SK-N-SH (cell line): Measurements from ENCODE around the gene ISX. TPM values are rescaled to one million over a fixed set of nuclear protein-coding genes. Genes with fewer than 3 reads are reported as not detected.

Experiments used
- CTCF ChIA-PET: fragments of 300-600, 350-600 bp; formaldehyde crosslinking; extraction: SDS; loops from one replicate; lab custom pipeline; 2021; lab: Yijun Ruan, JAX
- POLR2A ChIA-PET: fragments of 350-600 bp; sonication (Branson Sonifier 250); formaldehyde crosslinking; extraction: SDS; loops from one replicate; lab custom pipeline; 2020; ENCODE audit warnings: antibody characterized with exemption, inconsistent platforms; lab: Yijun Ruan, JAX
- DNase-seq: peaks from one replicate; pipeline ENCODE4 v3.0.0; 2012
- H2AFZ ChIP-seq: fragments of 200-600 bp; sonication (generic); 2 replicates; pipeline ENCODE4 v1.8.1; 2016; ENCODE audit warnings: antibody characterized with exemption, mild to moderate bottlenecking, low read depth
- H3F3A ChIP-seq: fragments of 200-600 bp; sonication (generic); replicated peaks from 2 replicates; pipeline ENCODE3; 2016; ENCODE audit warnings: antibody characterized with exemption, mild to moderate bottlenecking; ENCODE audit not compliant: insufficient read depth
- H3K27ac ChIP-seq, 2 experiments: fragments of 200-500 bp in 1 of 2; fragments of 200-600 bp in 1 of 2; sonication (Bioruptor generic) in 1 of 2; sonication (generic), shearing (Covaris generic) in 1 of 2; 2 replicates each; pipeline versions ENCODE4 v1.5.1 to v1.6.1; 2014 to 2016; ENCODE audit warnings: low read depth in 2 of 2, inconsistent platforms in 1 of 2, low read length in 1 of 2, mild to moderate bottlenecking in 1 of 2, mixed read lengths in 1 of 2
- H3K27me3 ChIP-seq: fragments of 200-600 bp; sonication (generic), shearing (Covaris generic); 2 replicates; pipeline ENCODE4 v1.6.1; 2016; ENCODE audit warnings: mixed run types; ENCODE audit not compliant: insufficient read depth
- H3K36me3 ChIP-seq, 2 experiments: fragments of 200-500 bp in 1 of 2; fragments of 200-600 bp in 1 of 2; sonication (Bioruptor generic) in 1 of 2; sonication (generic) in 1 of 2; replicated peaks in 1 of 2; 2 replicates each; pipeline versions ENCODE3 to v1.5.1; 2014 to 2016; ENCODE audit warnings: low read length in 1 of 2, mild to moderate bottlenecking in 1 of 2; ENCODE audit not compliant: insufficient read depth in 2 of 2, control insufficient read depth in 1 of 2
- H3K4me1 ChIP-seq, 2 experiments: fragments of 200-500 bp in 1 of 2; fragments of 200-600 bp in 1 of 2; sonication (Bioruptor generic) in 1 of 2; sonication (generic), shearing (Covaris generic) in 1 of 2; 2 replicates each; pipeline versions ENCODE4 v1.5.1 to v1.6.1; 2014 to 2016; ENCODE audit warnings: low read depth in 1 of 2, low read length in 1 of 2, mixed run types in 1 of 2; ENCODE audit not compliant: insufficient read depth in 2 of 2, control insufficient read depth in 1 of 2
- H3K4me2 ChIP-seq: fragments of 200-600 bp; sonication (generic), shearing (Covaris generic); 2 replicates; pipeline ENCODE4 v1.6.1; 2017; ENCODE audit warnings: mixed run types
- H3K4me3 ChIP-seq, 2 experiments: fragments of 200-500 bp in 1 of 2; fragments of 200-600 bp in 1 of 2; sonication (Bioruptor generic) in 1 of 2; sonication (generic), shearing (Covaris generic) in 1 of 2; 2 replicates each; pipeline versions ENCODE4 v1.5.1 to v1.8.1; 2014 to 2016; ENCODE audit warnings: low read depth in 2 of 2, inconsistent platforms in 1 of 2, low read length in 1 of 2, mild to moderate bottlenecking in 1 of 2, mixed read lengths in 1 of 2, moderate library complexity in 1 of 2
- H3K79me2 ChIP-seq: fragments of 200-600 bp; sonication (generic); 2 replicates; pipeline ENCODE4 v1.8.1; 2017; ENCODE audit warnings: mild to moderate bottlenecking; ENCODE audit not compliant: insufficient read depth
- H3K9ac ChIP-seq: fragments of 200-600 bp; sonication (generic); 2 replicates; pipeline ENCODE4 v1.6.1; 2017; ENCODE audit warnings: mixed run types
- H3K9me2 ChIP-seq: fragments of 200-600 bp; sonication (generic); 2 replicates; pipeline ENCODE4 v1.6.1; 2017; ENCODE audit warnings: mixed run types
- H3K9me3 ChIP-seq: fragments of 200-600 bp; sonication (generic); 2 replicates; pipeline ENCODE4 v1.6.1; 2017; ENCODE audit warnings: mixed run types, mild to moderate bottlenecking, moderate library complexity
- H4K20me1 ChIP-seq: fragments of 200-600 bp; sonication (generic); 2 replicates; pipeline ENCODE4 v1.6.1; 2017; ENCODE audit warnings: mild to moderate bottlenecking, mixed run types; ENCODE audit not compliant: insufficient read depth
- CHD2 ChIP-seq: fragments of 150-350 bp; IDR thresholded peaks from 2 replicates; pipeline ENCODE4 v1.6.1; 2018; ENCODE audit warnings: low read length; ENCODE audit not compliant: partially characterized antibody
- ELF1 ChIP-seq: IDR thresholded peaks from 2 replicates; pipeline ENCODE4 v1.4.0; 2012
- FOXM1 ChIP-seq: IDR thresholded peaks from 2 replicates; pipeline ENCODE4 v1.4.0; 2012; ENCODE audit warnings: low read depth, mild to moderate bottlenecking
- GABPA ChIP-seq: IDR thresholded peaks from 2 replicates; pipeline ENCODE4 v1.4.0; 2012; ENCODE audit warnings: low read depth, mild to moderate bottlenecking
- IRF3 ChIP-seq: fragments of 150-350 bp; IDR thresholded peaks from 2 replicates; pipeline ENCODE4 v1.6.1; 2016; ENCODE audit warnings: mild to moderate bottlenecking, low read depth, low read length
- MEF2A ChIP-seq: IDR thresholded peaks from 2 replicates; pipeline ENCODE4 v1.4.0; 2012; ENCODE audit warnings: low read depth, borderline replicate concordance
- NRF1 ChIP-seq: IDR thresholded peaks from 2 replicates; pipeline ENCODE4 v1.6.1; 2012; ENCODE audit warnings: low read depth, mild to moderate bottlenecking, low read length
- POLR2AphosphoS5 ChIP-seq: IDR thresholded peaks from 2 replicates; pipeline ENCODE4 v1.6.1; 2012; ENCODE audit warnings: low read depth, low read length
- RCOR1 ChIP-seq: fragments of 150-350 bp; IDR thresholded peaks from 2 replicates; pipeline ENCODE4 v1.6.1; 2017; ENCODE audit warnings: antibody characterized with exemption, low read length
- REST ChIP-seq: IDR thresholded peaks from 2 replicates; pipeline ENCODE4 v1.6.1; 2012; ENCODE audit warnings: mild to moderate bottlenecking, low read depth, low read length, moderate library complexity
- RFX5 ChIP-seq: IDR thresholded peaks from 2 replicates; pipeline ENCODE4 v1.6.1; 2012; ENCODE audit warnings: mild to moderate bottlenecking, improper control_type of control experiment, low read length
- RXRA ChIP-seq: IDR thresholded peaks from 2 replicates; pipeline ENCODE4 v1.4.0; 2012; ENCODE audit warnings: low read depth, mild to moderate bottlenecking, borderline replicate concordance
- SIN3A ChIP-seq: IDR thresholded peaks from 2 replicates; pipeline ENCODE4 v1.6.1; 2012; ENCODE audit warnings: low read depth, mild to moderate bottlenecking, low read length, moderate library complexity, borderline replicate concordance
- TAF1 ChIP-seq: IDR thresholded peaks from 2 replicates; pipeline ENCODE4 v1.6.1; 2012; ENCODE audit warnings: low read depth, mild to moderate bottlenecking, low read length, moderate library complexity, borderline replicate concordance
- TCF12 ChIP-seq: IDR thresholded peaks from 2 replicates; pipeline ENCODE4 v1.4.0; 2012
- USF1 ChIP-seq: IDR thresholded peaks from 2 replicates; pipeline ENCODE4 v1.4.0; 2012; ENCODE audit warnings: low read depth, borderline replicate concordance
- ZBTB33 ChIP-seq: IDR thresholded peaks from 2 replicates; pipeline ENCODE4 v1.4.0; 2012; ENCODE audit warnings: low read depth, borderline replicate concordance
- WGBS: methylation state at CpG from one replicate; pipeline ENCODE4 v1.1.6; 2017; ENCODE audit warnings: low lambda C conversion rate; 5-methylcytosine and 5-hydroxymethylcytosine counted together
- polyA plus RNA-seq, 3 experiments: library from polyadenylated mRNA; depleted of rRNA; stranded (reverse); fragments of >200 nt; gene quantifications; 2 replicates each; pipeline ENCODE4 v1.2.3, GENCODE V29; 2012

The ISX gene
- polyA plus RNA-seq, 1 of the 3 experiments (the other 2 are of a cell fraction) = not detected

- POLR2A ChIA-PET = no interaction called here
- Histone ChIP-seq H3F3A (no peaks in the 10 kb centered on the region), H3K9me2 (no peaks in the 10 kb centered on the region), H3K4me2 (no peak overlapping the region), H3K79me2 (no peaks in the 10 kb centered on the region), H4K20me1 (no peaks in the 10 kb centered on the region), H2AFZ (no peak overlapping the region), H3K27ac (no peak overlapping the region), H3K27me3 (peaks cover 30% of the 10 kb centered on the region), H3K4me3 (no peak overlapping the region), H3K4me1 (no peaks in the 10 kb centered on the region), H3K9ac (no peak overlapping the region), H3K36me3 (no peaks in the 10 kb centered on the region), H3K9me3 (no peaks in the 10 kb centered on the region)
- no peak for DNase-seq
- WGBS = 4% methylated on average over 4 of the region's 4 CpGs
- TF ChIP-seq MEF2A = no peak
- no peak for TF ChIP-seq RXRA
- no peak for TF ChIP-seq ZBTB33
- no peak for TF ChIP-seq REST
- TF ChIP-seq SIN3A = no peak
- TF ChIP-seq FOXM1 = no peak
- no peak for TF ChIP-seq CHD2
- TF ChIP-seq RCOR1 = no peak
- TF ChIP-seq GABPA = no peak
- no peak for TF ChIP-seq RFX5
- no peak for TF ChIP-seq TCF12
- no peak for TF ChIP-seq NRF1
- TF ChIP-seq IRF3 = no peak
- TF ChIP-seq ELF1 = no peak
- TF ChIP-seq USF1 = no peak
- TF ChIP-seq TAF1 = no peak
- no peak for TF ChIP-seq POLR2AphosphoS5
- CTCF ChIA-PET = interaction anchor here (2.4 kb wide), 1 partner anchor 19 kb away, joined by 8 read pairs; no protein-coding TSS in a partner anchor
Observed at GRCh38 chr22:35131525-35132000, 65.6 kb downstream of the ISX start.
